Activated B cell treated with CpG ODN at 0.5 μM for 24 hours (primary cell): ENCODE data around the gene INPP5A. TPM values are rescaled to one million over a fixed set of nuclear protein-coding genes. Genes with fewer than 3 reads are reported as not detected.

Experiments
- ATAC-seq: fragments of 200-7000 bp; cut with Tn5 transposase; one replicate; pipeline ENCODE4 v1.10.0; 2021; ENCODE audit warnings: low read depth, mild to moderate bottlenecking, moderate library complexity
- CTCF ChIA-PET: fragments of 350-600 bp; sonication (Branson Sonifier 250); formaldehyde crosslinking; loops from one replicate; lab custom pipeline; 2021; ENCODE audit warnings: antibody characterized with exemption; lab: Charles Lee
- POLR2A ChIA-PET: fragments of 350-600 bp; sonication (Branson Sonifier 250); formaldehyde crosslinking; loops from one replicate; lab custom pipeline; 2021; ENCODE audit warnings: antibody characterized with exemption; lab: Charles Lee
- DNase-seq: peaks from one replicate; pipeline ENCODE4 v3.0.0; 2022
- H3K27ac Mint-ChIP-seq: one replicate; pipeline ENCODE4 v1.8.0; 2020; ENCODE audit warnings: mixed read lengths
- H3K27me3 Mint-ChIP-seq: one replicate; pipeline ENCODE4 v1.8.0; 2021; ENCODE audit warnings: mixed read lengths
- H3K36me3 Mint-ChIP-seq: one replicate; pipeline ENCODE4 v1.8.0; 2021; ENCODE audit warnings: low read depth, mixed read lengths
- H3K4me1 Mint-ChIP-seq: one replicate; pipeline ENCODE4 v1.8.0; 2021; ENCODE audit warnings: mixed read lengths
- H3K4me3 Mint-ChIP-seq: one replicate; pipeline ENCODE4 v1.8.0; 2020; ENCODE audit warnings: mild to moderate bottlenecking, mixed read lengths
- H3K9me3 Mint-ChIP-seq: one replicate; pipeline ENCODE4 v1.8.0; 2020; ENCODE audit warnings: mixed read lengths
- intact Hi-C: fragments of 100-400 bp; cut with micrococcal nuclease; formaldehyde crosslinking; loops from one replicate; pipeline ENCODE4 v1.15.1; 2024
- total RNA-seq: library from RNA; stranded (reverse); gene quantifications from 2 replicates; pipeline ENCODE4 v1.2.3, GENCODE V29; 2022
- TF ChIP-seq, protein P1 (sequence below): fragments of 200-600 bp; IDR thresholded peaks from one replicate; pipeline ENCODE4 v1.8.0; 2022; ENCODE audit warnings: antibody characterized with exemption, mild to moderate bottlenecking

The INPP5A gene
- total RNA-seq, 1 donor from 2014 or later: 24.9 TPM

DNA sequence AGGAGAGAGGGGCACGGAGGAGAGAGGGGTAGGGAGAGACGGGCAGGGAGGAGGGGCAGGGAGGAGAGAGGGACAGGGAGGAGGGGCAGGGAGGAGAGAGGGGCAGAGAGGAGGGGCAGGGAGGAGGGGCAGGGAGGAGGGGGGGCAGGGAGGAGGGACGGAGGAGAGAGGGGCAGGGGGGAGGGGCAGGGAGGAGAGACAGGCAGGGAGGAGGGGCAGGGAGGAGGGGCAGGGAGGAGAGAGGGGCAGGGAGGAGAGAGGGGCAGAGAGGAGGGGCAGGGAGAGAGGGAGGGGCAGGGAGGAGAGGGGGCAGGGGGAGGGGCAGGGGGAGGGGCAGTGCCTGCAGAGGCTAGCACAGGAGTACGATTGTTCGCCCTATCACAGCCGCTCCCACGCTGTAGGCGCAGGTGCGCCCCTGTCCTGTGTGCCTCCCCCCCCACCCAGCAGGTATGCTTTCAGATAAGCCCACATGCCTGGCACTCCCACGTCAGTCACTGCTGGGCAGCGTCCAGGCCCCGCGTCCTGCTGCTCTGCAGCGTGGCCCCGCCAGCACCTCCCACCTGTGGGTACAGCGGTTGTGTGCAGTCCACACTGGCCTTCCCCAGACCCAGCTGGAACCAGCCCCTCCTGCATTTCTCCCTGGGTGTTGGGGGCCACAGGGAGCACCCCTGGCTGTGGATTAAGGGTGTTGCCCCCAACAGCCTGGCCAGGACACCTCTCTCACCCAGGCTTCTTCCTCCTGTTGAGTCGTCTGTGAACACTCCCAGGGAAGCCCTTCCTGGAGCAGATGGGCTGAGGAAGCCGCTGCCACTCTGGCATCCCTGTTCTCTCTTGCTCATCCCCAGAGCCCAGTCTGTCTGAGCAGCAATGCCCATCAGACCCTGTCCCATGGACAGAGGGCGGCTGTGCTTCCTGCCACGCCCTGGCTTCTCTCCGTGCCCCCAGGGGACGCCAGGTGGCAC lies 237.6 kb downstream of the INPP5A start:
- POLR2A ChIA-PET: no interaction called here
- CTCF ChIA-PET: no interaction called here
- intact Hi-C loops: no loop called here
- Mint-ChIP-seq H3K4me1 (no peaks in the 10 kb centered on the region), H3K27me3 (no peaks in the 10 kb centered on the region), H3K4me3 (no peak overlapping the region), H3K27ac (no peak overlapping the region), H3K36me3 (peaks cover 52% of the 10 kb centered on the region), H3K9me3 (no peaks in the 10 kb centered on the region)
- ATAC-seq (no peak), DNase-seq (no peak)
- TF ChIP-seq, protein P1, sequence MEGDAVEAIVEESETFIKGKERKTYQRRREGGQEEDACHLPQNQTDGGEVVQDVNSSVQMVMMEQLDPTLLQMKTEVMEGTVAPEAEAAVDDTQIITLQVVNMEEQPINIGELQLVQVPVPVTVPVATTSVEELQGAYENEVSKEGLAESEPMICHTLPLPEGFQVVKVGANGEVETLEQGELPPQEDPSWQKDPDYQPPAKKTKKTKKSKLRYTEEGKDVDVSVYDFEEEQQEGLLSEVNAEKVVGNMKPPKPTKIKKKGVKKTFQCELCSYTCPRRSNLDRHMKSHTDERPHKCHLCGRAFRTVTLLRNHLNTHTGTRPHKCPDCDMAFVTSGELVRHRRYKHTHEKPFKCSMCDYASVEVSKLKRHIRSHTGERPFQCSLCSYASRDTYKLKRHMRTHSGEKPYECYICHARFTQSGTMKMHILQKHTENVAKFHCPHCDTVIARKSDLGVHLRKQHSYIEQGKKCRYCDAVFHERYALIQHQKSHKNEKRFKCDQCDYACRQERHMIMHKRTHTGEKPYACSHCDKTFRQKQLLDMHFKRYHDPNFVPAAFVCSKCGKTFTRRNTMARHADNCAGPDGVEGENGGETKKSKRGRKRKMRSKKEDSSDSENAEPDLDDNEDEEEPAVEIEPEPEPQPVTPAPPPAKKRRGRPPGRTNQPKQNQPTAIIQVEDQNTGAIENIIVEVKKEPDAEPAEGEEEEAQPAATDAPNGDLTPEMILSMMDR: no peak

DNA sequence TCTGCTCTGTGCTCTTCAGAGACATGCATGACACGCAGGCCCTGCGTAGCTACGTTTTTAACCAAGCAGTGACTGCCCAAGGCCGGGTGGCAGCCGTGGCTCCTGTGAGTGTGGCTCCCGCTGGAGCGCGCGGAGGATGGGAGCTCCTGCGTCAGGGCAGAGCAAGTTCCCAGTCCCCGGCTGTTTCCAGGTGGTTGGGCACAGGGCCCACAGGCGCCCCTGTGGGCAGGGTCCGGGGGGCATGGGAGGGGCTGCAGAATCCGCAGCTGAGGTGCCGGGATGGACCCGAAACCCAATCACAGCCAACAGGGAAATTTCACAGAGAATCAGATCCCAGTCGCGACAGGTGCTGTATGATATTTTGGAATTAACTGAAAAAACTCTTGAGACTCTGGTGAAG lies 238.6 kb downstream of the INPP5A start:
- ATAC-seq (no peak), DNase-seq (no peak)
- H3K27ac Mint-ChIP-seq: no peak overlapping the region
- no peaks in the 10 kb centered on the region for H3K4me1 Mint-ChIP-seq
- POLR2A ChIA-PET: no interaction called here
- no peak overlapping the region for H3K4me3 Mint-ChIP-seq
- intact Hi-C loops: no loop called here
- TF ChIP-seq, protein P1: no peak
- H3K27me3 Mint-ChIP-seq: no peaks in the 10 kb centered on the region
- CTCF ChIA-PET: no interaction called here
- H3K36me3 Mint-ChIP-seq: peaks cover 47% of the 10 kb centered on the region
- no peaks in the 10 kb centered on the region for H3K9me3 Mint-ChIP-seq

DNA sequence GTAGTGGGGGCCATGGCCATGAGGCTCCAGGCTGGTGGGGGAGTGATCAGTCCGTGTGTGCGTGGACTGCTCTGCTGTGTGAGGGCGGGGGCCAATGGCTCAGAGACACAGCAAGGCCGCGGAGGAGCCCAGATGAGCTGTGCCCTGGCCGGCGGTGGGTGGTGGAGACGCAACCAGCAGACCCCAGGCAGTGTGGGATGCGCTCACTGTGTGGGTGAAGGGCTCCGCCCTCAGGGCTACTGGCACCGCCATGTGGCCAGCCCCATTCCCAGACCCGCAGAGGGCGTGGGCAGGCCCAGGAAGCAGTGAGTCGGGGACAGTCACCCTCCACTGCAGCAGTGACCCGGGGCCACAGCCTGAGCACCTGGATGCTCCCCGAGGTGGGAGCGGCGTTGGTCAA lies 239.2 kb downstream of the INPP5A start:
- no peak for ATAC-seq
- peaks cover 49% of the 10 kb centered on the region for H3K36me3 Mint-ChIP-seq
- CTCF ChIA-PET: no interaction called here
- H3K27me3 Mint-ChIP-seq: no peaks in the 10 kb centered on the region
- TF ChIP-seq, protein P1: no peak
- H3K4me1 Mint-ChIP-seq: no peaks in the 10 kb centered on the region
- no peaks in the 10 kb centered on the region for H3K9me3 Mint-ChIP-seq
- no peak for DNase-seq
- POLR2A ChIA-PET: no interaction called here
- H3K4me3 Mint-ChIP-seq: no peak overlapping the region
- intact Hi-C loops: no loop called here
- H3K27ac Mint-ChIP-seq: no peak overlapping the region

DNA sequence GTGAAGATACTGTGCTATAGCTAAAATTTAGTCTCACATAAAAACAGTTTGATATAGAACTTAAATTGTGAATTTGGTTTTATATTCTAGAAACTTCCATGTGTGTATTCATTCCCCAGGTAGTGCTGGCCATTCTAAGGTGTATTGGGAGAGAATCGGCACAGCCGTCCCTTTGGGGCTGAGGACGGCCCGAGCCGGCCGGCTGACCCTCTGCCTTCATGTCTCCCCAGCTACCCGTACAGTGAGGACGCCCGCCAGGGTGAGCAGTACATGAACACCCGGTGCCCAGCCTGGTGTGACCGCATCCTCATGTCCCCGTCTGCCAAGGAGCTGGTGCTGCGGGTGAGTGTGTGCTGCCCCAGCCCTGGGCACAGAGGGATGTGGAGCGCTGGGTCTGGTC lies 239.9 kb downstream of the INPP5A start:
- ATAC-seq (no peak), DNase-seq (no peak)
- ChIA-PET CTCF (no interaction called here), POLR2A (no interaction called here)
- intact Hi-C loops: no loop called here
- peaks cover 54% of the 10 kb centered on the region for H3K36me3 Mint-ChIP-seq
- H3K27ac Mint-ChIP-seq: no peak overlapping the region
- no peaks in the 10 kb centered on the region for H3K27me3 Mint-ChIP-seq
- H3K4me3 Mint-ChIP-seq: no peak overlapping the region
- TF ChIP-seq, protein P1: no peak
- no peaks in the 10 kb centered on the region for H3K9me3 Mint-ChIP-seq
- no peaks in the 10 kb centered on the region for H3K4me1 Mint-ChIP-seq

DNA sequence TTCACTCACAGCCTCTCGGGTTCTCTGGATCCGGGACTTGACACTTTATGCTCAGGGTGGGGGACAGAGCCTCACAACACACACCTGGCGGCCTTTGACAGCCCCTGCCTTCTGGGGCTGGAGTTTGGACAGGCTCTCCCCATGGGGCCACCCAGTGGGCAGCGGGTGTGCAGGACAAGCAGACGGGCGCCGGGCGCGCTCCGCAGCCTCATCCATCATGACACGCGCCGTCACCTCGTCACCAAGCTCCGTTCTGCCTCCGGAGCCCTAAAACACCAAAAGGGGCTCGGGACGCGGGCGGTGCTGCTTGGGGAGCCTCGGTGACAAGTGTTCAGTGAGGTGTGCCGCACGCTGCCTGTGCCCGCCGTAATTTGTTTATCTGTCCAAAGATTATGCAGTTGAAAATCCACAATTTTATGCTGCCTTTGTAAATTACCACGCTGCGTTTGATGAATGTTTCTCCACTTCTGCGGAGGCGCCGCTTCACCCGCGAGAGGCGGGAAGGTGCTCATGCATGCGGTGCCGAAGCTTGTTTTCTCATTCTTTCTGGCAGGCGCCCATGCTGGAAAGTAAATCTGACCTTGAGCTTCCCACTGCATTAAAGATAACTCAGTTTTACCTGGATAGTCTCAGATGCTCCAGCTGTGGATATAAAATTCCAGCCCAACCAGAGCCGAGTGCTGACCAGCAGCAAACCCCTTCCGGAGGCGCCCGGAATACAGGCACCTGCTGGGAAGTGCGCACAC lies 242.1 kb downstream of the INPP5A start:
- TF ChIP-seq, protein P1: no peak
- intact Hi-C loops: no loop called here

More for the DNA sequence above, 242.1 kb downstream of the INPP5A start:
- DNase-seq (no peak), ATAC-seq (no peak)
- Mint-ChIP-seq H3K9me3 (no peaks in the 10 kb centered on the region), H3K4me3 (no peak overlapping the region), H3K4me1 (peaks cover 5% of the 10 kb centered on the region), H3K27ac (no peak overlapping the region), H3K36me3 (peaks cover 57% of the 10 kb centered on the region), H3K27me3 (peaks cover 8% of the 10 kb centered on the region)
- ChIA-PET POLR2A (no interaction called here), CTCF (no interaction called here)
